ENCODE results near the gene TMEM167A.

The TMEM167A gene, protein sequence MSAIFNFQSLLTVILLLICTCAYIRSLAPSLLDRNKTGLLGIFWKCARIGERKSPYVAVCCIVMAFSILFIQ

DNA sequence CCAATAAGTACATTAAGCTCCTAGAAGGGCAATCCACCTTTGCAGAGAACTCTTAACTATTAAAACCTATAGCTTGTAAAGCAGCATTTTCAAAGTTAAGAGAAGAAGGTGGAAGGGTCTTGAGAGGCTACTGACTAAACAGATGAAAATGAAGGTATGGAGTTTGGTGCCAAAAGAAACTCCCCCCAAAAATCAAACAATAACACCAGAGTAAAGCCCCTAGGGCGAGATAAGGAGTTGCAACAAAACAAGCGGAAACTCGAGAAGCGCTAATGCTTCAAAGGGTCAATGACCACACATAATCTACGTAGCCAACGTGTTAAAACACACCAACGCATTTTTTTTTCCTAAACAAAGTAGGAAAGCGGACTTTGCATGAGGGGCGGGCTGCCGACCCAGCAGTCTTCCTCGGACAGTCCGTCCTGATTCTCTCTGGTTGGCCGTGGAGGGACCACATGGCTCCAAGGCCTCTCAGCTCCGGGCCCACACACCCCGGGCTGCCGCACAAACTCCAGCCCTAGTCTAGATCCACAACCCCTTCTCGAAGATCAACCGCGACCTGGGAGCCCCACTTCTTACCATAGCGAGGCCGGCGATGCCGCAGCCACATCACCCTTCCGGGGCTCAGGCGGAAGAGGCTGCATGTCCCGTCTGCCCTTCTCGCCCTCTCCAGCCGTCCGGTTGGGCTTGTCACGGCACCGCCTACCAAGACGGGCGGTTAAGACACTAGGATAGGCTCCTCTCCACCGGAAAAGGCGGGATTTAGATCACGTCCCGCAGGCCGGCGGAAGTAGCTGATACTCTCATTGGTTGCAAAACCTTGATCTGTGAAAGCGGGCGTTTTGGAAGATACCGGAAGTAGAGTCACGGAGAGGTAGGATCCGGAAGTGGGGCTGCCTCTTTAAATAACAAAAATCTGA lies at the start of gene TMEM167A, which contains the start of gene XRCC4:
Gene TMEM167A, minus strand, starts transcription at position 653 of the 920 bp plus-strand sequence. Its CDS starts 71 bp downstream, at position 582.
Gene XRCC4, plus strand, starts transcription at position 806 of the 920 bp plus-strand sequence. CDS start 27,373 bp downstream, outside the sequence.
- peak; percentile 98 for DNase-seq (ENCODE audit: low read depth, low spot score)

DNA sequence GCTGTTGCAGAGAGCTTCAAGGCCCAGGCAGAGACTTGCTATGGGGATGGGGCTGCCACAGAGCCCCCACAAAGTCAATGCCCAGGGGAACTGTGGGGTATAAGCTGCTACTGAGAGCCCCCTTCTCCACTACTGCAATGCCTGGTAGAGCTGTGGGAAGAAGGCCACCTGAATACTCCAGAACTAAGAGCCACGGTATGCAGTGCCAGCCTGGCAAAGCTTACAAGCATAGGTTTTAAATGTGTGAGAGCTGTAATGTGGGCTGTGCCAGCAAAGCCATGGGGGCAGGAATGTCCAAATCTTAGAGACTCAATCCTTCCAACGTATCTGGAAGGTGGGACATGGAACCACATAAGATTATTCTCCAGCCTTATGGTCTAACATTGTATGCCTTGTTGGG lies 49.3 kb upstream of the TMEM167A start:
- no peak for DNase-seq (ENCODE audit: low read depth, low spot score)

DNA sequence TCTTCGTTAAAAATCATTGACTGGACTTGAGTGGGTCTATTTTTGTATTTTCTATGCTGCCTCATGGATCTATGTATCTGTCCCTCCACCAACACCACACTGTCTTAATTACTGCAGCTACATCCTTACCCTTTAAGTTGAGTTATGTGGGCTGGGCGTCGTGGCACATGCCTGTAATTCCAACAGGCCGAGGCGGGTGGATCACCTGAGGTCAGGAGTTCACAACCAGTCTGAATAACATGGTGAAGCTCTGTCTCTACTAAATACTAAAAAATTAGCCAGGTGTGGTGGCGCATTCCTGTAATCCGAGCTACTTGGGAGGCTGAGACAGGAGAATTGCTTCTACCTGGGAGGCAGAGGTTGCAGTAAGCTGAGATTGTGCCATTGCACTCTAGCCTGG lies 48.4 kb upstream of the TMEM167A start:
- DNase-seq (ENCODE audit: low read depth, low spot score) = no peak

DNA sequence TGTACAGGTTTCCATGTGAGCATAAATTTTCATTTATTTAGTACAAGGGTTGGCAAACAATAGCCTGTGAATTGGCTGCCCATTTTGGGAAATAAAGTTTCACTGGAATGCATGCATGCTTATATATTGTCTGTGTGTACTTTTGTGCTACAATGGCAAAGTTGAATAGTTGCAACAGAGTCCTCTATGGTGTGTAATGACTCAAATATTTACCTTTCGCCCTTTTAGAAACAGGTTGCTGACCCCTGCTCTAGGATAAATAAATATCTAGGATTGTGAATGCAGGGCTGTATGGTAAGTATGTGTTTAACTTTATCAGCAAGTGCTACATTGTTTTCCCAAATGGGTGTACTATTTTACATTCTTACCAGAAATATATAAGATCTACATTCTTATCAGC lies 47.4 kb upstream of the TMEM167A start:
- no peak for DNase-seq (ENCODE audit: low read depth, low spot score)

DNA sequence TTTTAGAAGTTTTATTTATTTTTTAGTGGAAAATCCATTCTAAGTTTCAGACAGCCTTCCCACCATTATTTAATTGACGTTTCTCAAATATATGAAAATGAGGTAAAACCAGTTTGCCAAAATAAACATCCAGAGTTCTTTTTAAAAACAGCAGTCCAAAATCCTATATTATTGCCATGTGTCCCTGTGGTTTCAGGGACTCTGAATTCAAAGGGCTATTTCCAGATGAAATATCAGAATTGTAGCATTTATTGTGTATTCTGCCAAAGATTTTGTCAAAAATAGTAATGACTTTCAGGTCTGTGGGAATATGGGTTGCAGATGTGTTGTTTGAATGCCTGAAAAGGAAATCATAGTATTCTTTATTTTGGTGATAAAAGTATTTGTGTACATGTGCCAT lies 41.8 kb upstream of the TMEM167A start:
- no peak for DNase-seq (ENCODE audit: low read depth, low spot score)

DNA sequence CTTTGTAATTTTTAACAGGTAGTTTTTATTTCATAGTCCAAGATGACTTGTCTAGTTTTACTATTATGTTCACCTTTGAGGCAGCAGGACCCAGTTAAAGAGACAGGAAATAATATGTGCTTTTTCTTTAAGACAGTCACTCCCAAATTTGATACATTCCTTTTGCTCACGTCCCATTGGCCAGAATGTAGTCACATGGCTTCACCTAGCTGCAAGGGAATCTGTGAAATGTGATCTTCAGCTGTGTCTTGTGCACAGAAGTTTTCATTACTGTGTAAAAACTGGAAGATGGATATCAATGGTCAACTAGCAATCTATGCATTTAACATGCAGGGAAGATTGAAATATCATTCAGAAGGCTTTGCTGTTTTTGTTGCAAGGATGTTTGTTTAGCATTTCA lies 41.3 kb upstream of the TMEM167A start:
- no peak for DNase-seq (ENCODE audit: low read depth, low spot score)

DNA sequence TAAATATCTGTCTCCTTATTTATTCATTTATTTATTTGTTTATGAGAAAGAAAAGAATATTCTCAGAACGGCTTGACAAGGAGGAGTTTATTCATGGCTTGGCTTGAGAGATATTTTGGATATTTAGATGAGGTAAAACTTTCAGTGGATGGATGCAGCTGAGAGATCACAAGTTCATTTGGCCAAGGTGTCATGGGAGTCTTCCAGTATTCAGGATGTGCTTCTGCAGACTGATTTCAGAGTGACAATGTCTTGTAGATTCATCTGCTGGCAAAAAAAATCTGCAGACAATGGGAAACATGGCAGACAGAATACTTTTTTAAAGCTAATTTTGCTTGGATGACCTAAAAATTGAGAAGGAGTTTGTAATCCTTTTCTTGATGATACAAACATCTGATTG lies 38.6 kb upstream of the TMEM167A start:
- DNase-seq (ENCODE audit: low read depth, low spot score) = no peak

DNA sequence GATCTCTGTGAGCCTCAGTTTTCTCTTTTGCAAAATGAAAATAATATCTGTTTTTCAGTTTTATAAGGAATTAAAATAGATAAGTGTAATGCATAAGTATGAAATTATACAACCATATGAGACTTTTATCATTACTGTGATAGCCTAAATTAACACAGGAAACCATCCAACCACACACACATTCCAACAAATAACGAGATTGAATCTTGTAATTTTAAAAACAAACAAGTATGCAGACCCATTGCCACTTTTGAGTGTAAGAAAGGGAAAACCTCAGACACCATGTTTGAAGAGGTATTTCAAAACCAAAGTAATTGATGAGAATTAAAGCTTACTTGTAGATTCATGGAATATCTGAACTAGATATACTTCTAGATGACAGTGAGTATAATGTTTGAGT lies 32.2 kb upstream of the TMEM167A start:
- no peak for DNase-seq (ENCODE audit: low read depth, low spot score)

DNA sequence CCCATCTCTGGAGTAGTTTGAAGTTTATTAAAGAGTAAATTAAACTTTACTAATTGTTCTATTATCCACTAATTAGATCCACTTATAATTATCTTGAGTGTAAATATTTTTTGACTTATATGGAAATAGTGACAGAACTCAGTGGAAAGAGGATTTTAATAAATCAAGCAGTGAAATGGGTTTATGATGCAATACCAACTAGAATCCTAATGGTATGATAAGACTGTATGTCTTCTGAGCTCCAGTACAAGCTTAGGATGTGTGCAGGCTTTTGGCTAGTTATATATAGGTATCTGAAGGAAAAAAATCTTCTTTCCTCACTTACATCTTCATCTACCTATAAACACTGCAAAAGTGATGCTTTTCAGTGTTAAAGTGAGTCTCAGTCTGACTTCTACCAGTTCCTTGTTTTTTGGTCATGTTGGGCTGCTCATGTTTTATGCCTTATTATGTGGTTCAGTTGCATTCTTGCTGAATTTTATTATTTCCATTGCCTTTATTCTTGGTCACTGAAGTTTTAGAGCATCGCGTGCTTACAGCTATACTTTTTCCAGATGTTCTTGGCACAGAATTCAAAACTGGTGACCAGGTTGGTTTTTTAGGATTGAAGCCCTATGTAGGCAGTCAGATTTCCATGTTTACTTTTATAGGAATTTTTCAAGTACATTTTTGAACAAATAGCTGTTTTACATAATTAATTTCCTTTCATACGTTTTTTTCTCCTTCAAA lies 30.7 kb upstream of the TMEM167A start:
- DNase-seq (ENCODE audit: low read depth, low spot score) = no peak

DNA sequence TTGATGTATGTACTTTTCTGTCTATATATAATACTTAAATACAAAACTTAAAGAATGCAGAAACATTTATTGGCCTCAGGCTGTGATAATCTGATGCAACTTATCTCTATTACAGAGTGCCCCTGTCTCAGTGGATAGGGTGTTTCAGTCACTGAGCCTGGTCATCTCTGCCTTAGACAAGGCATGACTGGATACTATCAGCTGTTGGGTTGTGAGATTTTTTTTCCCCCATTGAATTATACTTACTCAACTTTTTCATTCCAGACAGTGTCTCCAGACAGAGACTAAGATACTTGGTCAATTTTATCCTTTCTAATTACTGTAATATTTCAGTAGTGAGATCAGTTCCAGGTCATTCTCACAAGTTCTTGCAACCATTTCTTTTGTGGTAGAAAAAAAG lies 26.8 kb upstream of the TMEM167A start:
- no peak for DNase-seq (ENCODE audit: low read depth, low spot score)

DNA sequence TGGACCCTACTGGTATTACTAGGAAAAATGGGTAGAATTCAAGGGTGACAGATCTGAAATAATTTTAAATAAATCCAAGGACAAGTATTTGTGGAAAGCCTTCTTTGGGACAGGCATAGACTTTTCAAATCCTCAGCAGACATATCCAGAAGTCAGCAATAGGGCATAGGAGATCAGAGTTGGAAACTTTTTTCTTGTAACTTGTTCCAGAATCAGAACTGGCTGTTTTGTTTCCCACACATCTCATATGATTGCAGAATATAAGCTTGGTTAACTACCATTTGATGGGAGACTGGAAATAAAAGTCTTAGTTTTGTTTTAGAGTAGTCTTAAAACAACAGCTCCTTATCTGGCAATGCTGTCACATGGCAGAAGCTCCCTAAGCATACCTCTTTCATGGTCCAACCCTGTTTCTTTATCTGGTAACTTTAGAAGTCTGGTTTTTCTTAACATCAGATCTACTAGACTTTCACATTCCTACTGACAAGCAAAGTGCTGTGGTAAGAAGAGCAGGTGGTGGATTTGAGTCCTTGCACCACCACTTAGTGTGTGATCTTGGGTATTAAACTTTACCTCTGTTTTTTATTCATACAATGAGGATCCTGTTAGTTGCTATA lies 25.3 kb upstream of the TMEM167A start:
- DNase-seq (ENCODE audit: low read depth, low spot score) = no peak

DNA sequence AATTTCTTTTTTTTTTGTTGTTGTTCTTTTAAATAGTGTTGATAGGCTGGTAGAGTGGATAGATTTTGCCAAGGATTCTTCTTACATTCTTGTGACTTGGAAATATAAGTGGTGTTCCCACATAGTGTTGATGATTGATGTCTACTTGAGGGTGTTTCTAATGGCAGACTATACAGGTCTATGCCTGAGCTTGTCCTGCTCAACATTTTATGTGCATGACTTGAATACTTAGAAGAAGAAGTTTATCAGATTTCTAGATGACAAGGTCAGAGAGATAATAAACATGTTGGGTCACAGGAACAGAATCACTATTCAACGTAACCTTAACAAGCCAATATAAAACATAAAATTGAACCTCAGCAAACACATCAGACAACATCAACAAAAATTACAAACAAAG lies 24.3 kb upstream of the TMEM167A start:
- no peak for DNase-seq (ENCODE audit: low read depth, low spot score)

DNA sequence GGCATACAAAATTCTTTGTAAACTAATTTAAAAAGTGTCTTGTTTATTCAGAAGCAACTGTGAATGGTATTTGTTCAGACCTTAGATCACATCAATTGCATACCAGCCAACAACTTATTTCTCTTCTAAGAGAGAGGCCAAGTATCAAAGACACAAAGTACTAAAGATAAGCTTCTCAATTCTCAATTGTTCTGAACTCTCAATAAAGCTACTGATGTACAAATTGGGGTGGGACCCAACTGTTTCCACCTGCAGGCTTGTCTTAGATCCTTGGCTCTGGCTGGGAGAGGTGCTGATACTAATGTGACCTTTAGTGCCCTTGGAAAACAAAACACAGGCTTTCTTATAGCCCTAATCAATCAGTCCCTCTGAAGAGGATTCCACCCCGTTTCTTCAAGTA lies 22.3 kb upstream of the TMEM167A start:
- DNase-seq (ENCODE audit: low read depth, low spot score) = no peak

DNA sequence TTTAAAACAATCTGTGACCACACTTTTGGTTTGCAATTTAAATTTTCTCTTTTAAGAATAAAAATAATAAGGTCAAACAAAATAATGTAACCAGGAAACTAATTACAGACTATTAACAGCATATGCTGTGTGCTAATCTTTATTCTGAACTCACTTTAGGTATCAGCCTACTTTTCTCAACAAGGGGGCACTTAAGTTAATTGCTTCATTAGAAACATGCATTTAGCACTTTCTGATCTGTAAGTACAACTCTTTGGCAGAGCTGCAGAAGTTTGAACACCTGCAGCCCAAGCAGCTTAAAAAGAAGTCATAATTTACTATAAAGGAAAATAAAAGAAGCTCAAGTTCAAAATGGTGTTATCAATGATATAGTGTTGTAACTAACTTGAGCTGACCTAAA lies 21.8 kb upstream of the TMEM167A start:
- no peak for DNase-seq (ENCODE audit: low read depth, low spot score)

DNA sequence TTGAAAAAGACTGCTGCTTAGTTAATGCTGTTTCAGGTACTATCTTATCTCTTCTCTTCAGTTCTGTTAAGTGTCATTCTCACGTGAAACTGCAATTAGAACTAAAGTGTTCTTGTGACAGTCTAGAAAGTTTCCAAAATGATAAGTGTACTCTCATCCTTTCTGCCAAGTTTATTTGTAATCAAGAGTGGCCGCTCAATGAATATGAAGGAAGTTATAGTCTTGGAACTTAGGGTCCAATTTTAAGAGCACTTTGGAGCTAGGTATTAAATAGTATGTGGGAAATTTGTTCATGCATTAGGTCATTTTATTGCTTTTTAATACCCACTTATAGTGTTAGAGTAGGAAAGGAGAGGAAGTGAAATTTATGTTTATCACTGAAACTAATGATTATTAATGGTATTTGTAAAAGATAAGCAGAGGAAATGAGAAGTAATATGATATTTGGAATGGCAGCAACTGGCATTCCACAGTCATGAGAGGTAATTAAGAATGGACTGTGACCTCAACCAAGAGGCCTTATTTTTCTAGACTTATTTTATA lies 20.6 kb upstream of the TMEM167A start:
- no peak for DNase-seq (ENCODE audit: low read depth, low spot score)

DNA sequence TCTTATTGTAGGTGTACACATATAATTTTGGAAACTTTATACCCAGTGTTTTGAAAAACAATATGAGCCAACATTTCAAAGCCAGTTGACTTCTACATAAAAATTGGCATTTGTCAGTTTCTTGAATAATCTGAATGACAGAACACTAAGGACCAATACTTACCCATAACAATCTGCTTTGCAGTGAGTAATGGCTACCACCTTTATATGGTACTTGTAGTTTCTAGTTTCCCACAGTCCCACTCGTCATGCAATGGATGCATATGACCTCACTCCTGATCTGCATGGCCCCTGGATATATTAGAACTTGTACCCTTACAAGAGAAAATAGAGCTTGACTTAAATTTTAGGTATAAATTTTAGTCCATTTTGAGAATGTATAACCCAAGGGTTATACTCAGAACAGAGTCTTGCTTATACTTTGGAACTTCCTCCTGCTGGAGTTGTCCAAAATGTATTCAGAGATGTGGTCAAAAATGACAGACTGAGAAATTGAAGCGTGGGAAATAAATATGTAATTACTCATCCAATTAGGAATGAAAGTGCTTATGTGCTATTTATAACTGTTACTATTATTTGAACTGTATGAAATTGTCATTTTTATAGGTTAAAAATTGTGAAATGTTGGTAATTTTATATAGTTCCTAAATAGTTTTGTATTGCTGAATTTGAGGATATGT lies 19.6 kb upstream of the TMEM167A start:
- no peak for DNase-seq (ENCODE audit: low read depth, low spot score)

DNA sequence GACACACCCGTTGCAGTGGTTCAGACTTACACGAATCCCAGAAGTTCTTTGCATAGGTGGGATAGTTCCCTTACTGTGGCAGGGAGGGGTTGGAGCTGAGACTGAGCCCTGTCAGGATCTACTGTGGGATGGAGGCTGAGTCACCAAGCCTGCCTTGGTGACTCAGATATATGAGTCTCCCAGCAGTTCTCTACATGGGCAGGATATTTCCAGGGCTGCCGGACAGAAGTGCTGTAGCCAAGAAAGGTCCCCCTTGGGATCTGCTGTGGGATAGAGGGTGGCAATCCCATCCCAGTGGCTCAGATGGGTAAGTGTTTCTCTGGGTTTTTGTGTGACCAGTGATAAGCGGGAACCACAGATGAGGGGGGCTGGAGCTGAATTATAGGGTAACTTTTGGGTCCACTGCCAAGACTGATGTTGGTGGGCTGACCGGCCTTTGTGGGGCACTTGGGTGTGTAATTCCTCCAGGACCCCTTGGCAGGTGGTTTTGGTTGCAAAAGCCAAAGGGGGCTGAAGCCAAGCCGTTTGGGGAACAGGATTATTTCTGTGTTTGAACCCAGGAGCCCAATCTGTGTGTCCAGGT lies 18.9 kb upstream of the TMEM167A start:
- no peak for DNase-seq (ENCODE audit: low read depth, low spot score)

DNA sequence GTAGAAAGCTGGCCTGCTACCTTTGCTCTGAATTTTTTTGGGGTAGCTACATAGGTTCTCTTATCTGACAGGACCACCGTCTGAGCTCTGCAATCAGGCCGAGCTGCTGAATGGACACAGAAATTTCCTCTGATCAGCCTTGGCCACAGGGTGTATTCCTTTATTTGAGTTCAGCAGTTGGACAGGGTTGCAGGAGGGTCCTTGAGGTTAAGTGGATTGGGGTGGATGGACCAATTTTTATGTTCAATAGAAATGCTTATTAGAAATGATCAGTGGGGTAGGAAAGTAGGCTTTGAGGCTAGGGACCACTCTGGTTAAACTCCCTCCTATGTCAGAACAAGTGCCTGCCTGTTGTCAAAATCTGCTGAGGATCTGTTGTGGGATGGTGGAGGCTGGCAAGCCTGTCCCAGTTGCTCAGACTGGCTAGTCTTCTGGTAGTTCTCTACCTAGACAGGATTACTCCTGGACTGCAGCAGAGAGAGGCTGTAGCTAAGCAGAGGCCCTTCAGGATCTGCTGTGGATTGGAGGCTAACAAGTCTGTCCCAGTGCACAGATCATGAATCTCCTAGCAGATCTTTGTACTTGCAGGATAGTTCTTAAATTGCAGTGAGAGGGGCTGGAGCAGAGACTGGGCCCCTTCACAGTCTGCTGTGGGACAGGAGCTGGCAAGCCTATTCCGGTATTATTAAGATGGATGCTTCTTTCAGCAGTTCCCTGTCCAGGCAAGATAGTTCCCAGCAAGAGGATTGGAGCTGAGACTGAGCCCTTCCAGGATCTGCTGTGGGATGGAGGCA lies 18.2 kb upstream of the TMEM167A start:
- no peak for DNase-seq (ENCODE audit: low read depth, low spot score)

DNA sequence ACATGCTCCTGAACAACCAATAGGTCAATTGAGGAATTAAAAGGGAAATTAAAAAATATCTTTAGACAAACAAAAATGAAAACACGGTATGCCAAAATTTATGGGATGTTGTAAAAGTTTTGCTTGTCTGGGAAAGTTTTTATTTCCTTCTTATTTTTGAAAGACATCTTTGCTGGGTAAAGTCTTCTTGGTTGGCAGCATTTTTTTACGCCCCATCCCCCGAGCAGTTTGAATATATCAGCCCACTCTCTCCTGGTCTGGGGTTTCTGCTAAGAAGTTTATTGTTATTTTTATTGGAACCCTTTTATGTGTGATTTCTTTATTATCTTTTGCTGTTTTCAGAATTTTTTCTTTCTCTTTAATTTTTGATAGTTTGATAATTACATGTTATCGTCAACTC lies 16.5 kb upstream of the TMEM167A start:
- DNase-seq (ENCODE audit: low read depth, low spot score) = no peak

DNA sequence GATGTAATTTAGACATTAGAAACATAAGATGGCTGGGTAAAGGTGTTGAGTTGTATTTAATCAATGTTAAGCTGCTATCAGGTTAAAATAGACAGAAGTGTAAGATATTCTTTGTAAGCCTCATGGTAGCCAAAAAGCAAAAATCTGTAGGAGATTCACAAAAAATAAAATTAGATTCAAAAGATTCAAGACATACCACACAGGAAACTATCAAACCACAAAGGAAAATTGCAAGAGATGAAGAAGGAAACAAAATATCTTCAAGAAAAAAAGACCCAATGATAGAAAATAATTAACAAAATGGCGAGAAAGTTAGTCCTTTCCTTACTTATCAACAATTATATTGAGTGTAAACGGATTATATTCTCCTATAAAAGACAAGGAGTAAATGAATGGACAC lies 15.4 kb upstream of the TMEM167A start:
- DNase-seq (ENCODE audit: low read depth, low spot score) = no peak
